A549 (cell line): ENCODE measurements around the gene AFF2.

ENCODE experiments used
- CHD2 ChIP-seq: fragments of 150-350 bp; IDR thresholded peaks from 2 replicates; pipeline ENCODE4 v1.6.1; 2014; ENCODE audit warnings: low read length; ENCODE audit not compliant: partially characterized antibody
- FOXS1 ChIP-seq: fragments of 250-450 bp; sonication (Bioruptor Pico); IDR thresholded peaks from 2 replicates; pipeline ENCODE4 v1.5.0; 2020; ENCODE audit warnings: mild to moderate bottlenecking, moderate library complexity
- KDM1A ChIP-seq: fragments of 200-600 bp; sonication (generic); IDR thresholded peaks from 2 replicates; pipeline ENCODE4 v1.6.1; 2016; ENCODE audit warnings: low read depth, mild to moderate bottlenecking
- MAZ ChIP-seq: fragments of 150-350 bp; IDR thresholded peaks from 2 replicates; pipeline ENCODE4 v1.6.1; 2014; ENCODE audit warnings: antibody characterized with exemption, low read depth, low read length, borderline replicate concordance
- POLR2A ChIP-seq: IDR thresholded peaks from 2 replicates; pipeline ENCODE4 v1.6.1; 2012; ENCODE audit warnings: mild to moderate bottlenecking, low read length
- RAD21 ChIP-seq, 2 experiments: fragments of >200 bp in 1 of 2; sonication (Bioruptor Twin) in 1 of 2; formaldehyde crosslinking in 1 of 2; IDR thresholded peaks in 1 of 2; conservative IDR thresholded peaks in 1 of 2; 2 replicates in 1 of 2; 3 replicates in 1 of 2; pipeline ENCODE4 v1.6.1; 2012 to 2018; ENCODE audit warnings: inconsistent platforms in 1 of 2
- ZC3H11A ChIP-seq: fragments of 450-650 bp; IDR thresholded peaks from 2 replicates; pipeline ENCODE4 v1.6.1; 2014; ENCODE audit warnings: antibody characterized with exemption, mild to moderate bottlenecking
- TF ChIP-seq, protein P1 (sequence below): fragments of >200 bp; sonication (Bioruptor Twin); formaldehyde crosslinking; IDR thresholded peaks from 3 replicates; pipeline ENCODE4 v1.5.1; 2016

DNA sequence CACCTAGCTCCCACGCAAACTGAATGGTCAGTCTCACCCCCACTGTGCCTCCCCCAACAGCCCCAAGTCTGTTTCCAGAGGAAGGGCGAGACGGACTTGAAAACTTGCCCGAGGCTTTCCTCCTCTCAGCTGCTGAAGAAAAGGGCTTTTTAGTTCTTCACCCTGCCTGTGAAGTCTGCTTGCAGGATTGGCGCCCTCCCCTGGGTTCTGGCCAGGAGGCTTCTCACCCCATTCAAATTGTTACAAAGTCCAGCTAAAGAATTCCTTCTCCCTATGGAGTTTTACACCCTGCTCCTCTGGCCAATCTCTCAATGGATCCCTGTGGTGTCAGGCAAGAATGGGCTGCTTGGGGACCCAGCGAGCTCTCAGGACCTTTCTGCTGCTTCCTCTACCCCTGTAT, 241.0 kb downstream of the AFF2 start:
- TF ChIP-seq ZC3H11A (no peak), KDM1A (no peak), FOXS1 (CRISPR knock-in tag) (no peak), POLR2A (no peak), RAD21 (conservative IDR thresholded peaks at IDR 0.05 in 1 of 2, IDR thresholded peaks at IDR 0.05 in 1 of 2) (no peak), CHD2 (no peak), MAZ (no peak)
- TF ChIP-seq, protein P1, sequence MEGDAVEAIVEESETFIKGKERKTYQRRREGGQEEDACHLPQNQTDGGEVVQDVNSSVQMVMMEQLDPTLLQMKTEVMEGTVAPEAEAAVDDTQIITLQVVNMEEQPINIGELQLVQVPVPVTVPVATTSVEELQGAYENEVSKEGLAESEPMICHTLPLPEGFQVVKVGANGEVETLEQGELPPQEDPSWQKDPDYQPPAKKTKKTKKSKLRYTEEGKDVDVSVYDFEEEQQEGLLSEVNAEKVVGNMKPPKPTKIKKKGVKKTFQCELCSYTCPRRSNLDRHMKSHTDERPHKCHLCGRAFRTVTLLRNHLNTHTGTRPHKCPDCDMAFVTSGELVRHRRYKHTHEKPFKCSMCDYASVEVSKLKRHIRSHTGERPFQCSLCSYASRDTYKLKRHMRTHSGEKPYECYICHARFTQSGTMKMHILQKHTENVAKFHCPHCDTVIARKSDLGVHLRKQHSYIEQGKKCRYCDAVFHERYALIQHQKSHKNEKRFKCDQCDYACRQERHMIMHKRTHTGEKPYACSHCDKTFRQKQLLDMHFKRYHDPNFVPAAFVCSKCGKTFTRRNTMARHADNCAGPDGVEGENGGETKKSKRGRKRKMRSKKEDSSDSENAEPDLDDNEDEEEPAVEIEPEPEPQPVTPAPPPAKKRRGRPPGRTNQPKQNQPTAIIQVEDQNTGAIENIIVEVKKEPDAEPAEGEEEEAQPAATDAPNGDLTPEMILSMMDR, result no peak
